Fibroblast of lung (primary cell): ENCODE results near the gene COX18.

Source experiments
- CTCF ChIP-seq, 2 donors: IDR thresholded peaks in 1 of 2; conservative IDR thresholded peaks in 1 of 2; 1 replicate in 1 of 2; 2 replicates in 1 of 2; pipeline ENCODE4 v1.5.1; 2011 to 2012; ENCODE audit warnings: low read length in 2 of 2, control low read depth in 1 of 2, inconsistent platforms in 1 of 2, low read depth in 1 of 2, mild to moderate bottlenecking in 1 of 2
- EZH2 ChIP-seq: IDR thresholded peaks from 2 replicates; pipeline ENCODE4 v1.5.1; 2012; ENCODE audit warnings: low read length, control low read depth, mild to moderate bottlenecking; ENCODE audit errors: missing control alignments

DNA sequence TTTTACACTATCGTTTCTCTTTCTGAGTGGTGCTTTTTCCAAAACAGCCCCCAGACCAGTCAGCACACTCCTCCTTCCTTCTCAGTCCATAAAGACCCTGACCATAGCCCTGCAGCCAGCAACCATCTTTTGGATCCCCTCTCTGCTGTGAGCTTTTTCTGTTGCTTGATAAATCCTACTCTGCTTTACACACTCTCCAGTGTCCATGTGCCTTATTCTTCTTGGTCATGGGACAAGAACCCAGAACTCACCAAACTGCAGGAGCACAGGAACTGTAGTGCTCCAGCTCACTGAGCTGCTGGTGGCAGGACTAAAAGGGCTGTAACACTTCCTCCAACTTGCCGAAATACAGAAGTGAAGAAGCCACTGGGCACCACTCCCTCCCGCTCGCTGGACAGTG lies 32.5 kb downstream of the COX18 start:
- no peak for TF ChIP-seq CTCF (conservative IDR thresholded peaks at IDR 0.05 in 1 of 2, IDR thresholded peaks at IDR 0.05 in 1 of 2; ENCODE audit: low read depth in 1 of 2, low read length in 2 of 2)
- TF ChIP-seq EZH2 = no peak
